GM12878 (cell line): ENCODE results near the gene TAS2R60.

ENCODE experiments used
- CTCF ChIP-seq, 3 experiments: IDR thresholded peaks in 2 of 3; conservative IDR thresholded peaks in 1 of 3; 2 replicates each; pipeline ENCODE4 v1.5.1; 2011; ENCODE audit warnings: low read depth in 3 of 3, low read length in 3 of 3, mild to moderate bottlenecking in 3 of 3, control low read depth in 2 of 3, moderate library complexity in 2 of 3, inconsistent platforms in 1 of 3, mixed read lengths in 1 of 3; ENCODE audit not compliant: control insufficient read depth in 2 of 3, insufficient read depth in 1 of 3; ENCODE audit errors: extremely low read depth in 1 of 3
- E4F1 ChIP-seq: fragments of 450-650 bp; IDR thresholded peaks from 2 replicates; pipeline ENCODE4 v1.6.1; 2018; ENCODE audit warnings: borderline replicate concordance, mild to moderate bottlenecking; ENCODE audit not compliant: partially characterized antibody
- NFIC ChIP-seq: IDR thresholded peaks from 2 replicates; pipeline ENCODE4 v1.6.1; 2012; ENCODE audit warnings: low read depth, mild to moderate bottlenecking, inconsistent platforms, low read length, moderate library complexity
- NKRF ChIP-seq: fragments of 450-650 bp; conservative IDR thresholded peaks from 2 replicates; pipeline ENCODE4 v1.6.1; 2017; ENCODE audit warnings: mild to moderate bottlenecking, moderate library complexity
- PBX3 ChIP-seq: IDR thresholded peaks from 2 replicates; pipeline ENCODE4 v1.6.1; 2011; ENCODE audit warnings: mild to moderate bottlenecking, low read depth, low read length, moderate library complexity; ENCODE audit not compliant: insufficient replicate concordance
- PKNOX1 ChIP-seq: fragments of 450-650 bp; IDR thresholded peaks from 2 replicates; pipeline ENCODE4 v1.6.1; 2016; ENCODE audit warnings: mild to moderate bottlenecking
- RFX5 ChIP-seq: IDR thresholded peaks from 2 replicates; pipeline ENCODE4 v1.6.1; 2011; ENCODE audit warnings: low read depth, low read length, improper control_type of control experiment
- SMAD1 ChIP-seq: fragments of 450-650 bp; IDR thresholded peaks from 2 replicates; pipeline ENCODE4 v1.6.1; 2018; ENCODE audit warnings: mild to moderate bottlenecking, low read depth; ENCODE audit not compliant: partially characterized antibody
- SMC3 ChIP-seq: IDR thresholded peaks from 2 replicates; pipeline ENCODE4 v1.6.1; 2011; ENCODE audit warnings: low read length, improper control_type of control experiment, borderline replicate concordance
- SP1 ChIP-seq: IDR thresholded peaks from one replicate; pipeline ENCODE4 v1.6.1; 2011; ENCODE audit warnings: low read depth, low read length
- SPI1 ChIP-seq: IDR thresholded peaks from 2 replicates; pipeline ENCODE4 v1.6.1; 2011; ENCODE audit warnings: low read depth, mild to moderate bottlenecking, low read length, moderate library complexity, borderline replicate concordance; ENCODE audit not compliant: insufficient read depth
- SUZ12 ChIP-seq: fragments of 200-600 bp; sonication (generic); IDR thresholded peaks from one replicate; pipeline ENCODE4 v1.6.1; 2018; ENCODE audit warnings: antibody characterized with exemption, mild to moderate bottlenecking; ENCODE audit not compliant: unreplicated experiment
- TARDBP ChIP-seq: IDR thresholded peaks from 2 replicates; pipeline ENCODE4 v1.6.1; 2016; ENCODE audit warnings: borderline replicate concordance
- ZNF274 ChIP-seq: IDR thresholded peaks from one replicate; pipeline ENCODE4 v1.8.0; 2011; ENCODE audit not compliant: insufficient read length, insufficient read depth

GRCh38 chr7:143435266-143435665 lies 8.0 kb upstream of the TAS2R60 start:
- no peak for TF ChIP-seq PBX3
- TF ChIP-seq E4F1: no peak
- TF ChIP-seq CTCF (IDR thresholded peaks at IDR 0.05 in 2 of 3, conservative IDR thresholded peaks at IDR 0.05 in 1 of 3; ENCODE audit: control insufficient read depth in 2 of 3, extremely low read depth in 1 of 3, insufficient read depth in 1 of 3, low read depth in 3 of 3, low read length in 3 of 3): no peak
- TF ChIP-seq SUZ12: no peak
- TF ChIP-seq RFX5: no peak
- TF ChIP-seq TARDBP: no peak
- no peak for TF ChIP-seq NKRF
- no peak for TF ChIP-seq SPI1
- TF ChIP-seq NFIC: no peak
- no peak for TF ChIP-seq SMC3
- no peak for TF ChIP-seq SMAD1
- no peak for TF ChIP-seq SP1
- TF ChIP-seq PKNOX1: no peak
- no peak for TF ChIP-seq ZNF274
